NCI-H446 (cell line): ENCODE measurements around the gene PPP6R2.
A peak's percentile ranks its signal among the peaks of the same experiment; 100 is the strongest.
"Not testable (repeated sequence)": the region's sequence is repeated elsewhere in the genome, so short reads cannot be mapped to it uniquely, and the experiment has no call there.

Source experiments
- DNase-seq, 2 experiments: peaks; one replicate each; lab custom pipeline; 2025; lab: John Stamatoyannopoulos, UW

Gene PPP6R2

GRCh38 chr22:50343541-50343935, 411 bp downstream of the PPP6R2 start:
- no peak for DNase-seq

GRCh38 chr22:50346470-50346869, 3.3 kb downstream of the PPP6R2 start:
- no peak for DNase-seq

GRCh38 chr22:50347157-50347556, 4.0 kb downstream of the PPP6R2 start:
- DNase-seq = no peak

- DNase-seq = no peak
These were observed 4.9 kb downstream of the PPP6R2 start for GRCh38 chr22:50348058-50348457.

GRCh38 chr22:50356186-50356585, 13.1 kb downstream of the PPP6R2 start:
- no peak for DNase-seq

GRCh38 chr22:50357222-50357621, 14.1 kb downstream of the PPP6R2 start:
- no peak for DNase-seq

GRCh38 chr22:50357756-50358155, 14.6 kb downstream of the PPP6R2 start:
- DNase-seq = no peak

GRCh38 chr22:50360578-50360977, 17.5 kb downstream of the PPP6R2 start:
- DNase-seq = no peak

- DNase-seq = no peak
These were observed 18.1 kb downstream of the PPP6R2 start for GRCh38 chr22:50361222-50361621.

GRCh38 chr22:50361688-50362087, 18.6 kb downstream of the PPP6R2 start:
- no peak for DNase-seq

- peak; percentile 29 to 83 for DNase-seq
These were observed 20.2 kb downstream of the PPP6R2 start for GRCh38 chr22:50363166-50363802.

GRCh38 chr22:50363803-50364194, 20.7 kb downstream of the PPP6R2 start:
- not testable (repeated sequence) for DNase-seq

GRCh38 chr22:50367778-50368500, 24.8 kb downstream of the PPP6R2 start:
- DNase-seq = no peak

GRCh38 chr22:50371101-50371648, 28.0 kb downstream of the PPP6R2 start:
- no peak for DNase-seq

- no peak for DNase-seq
These were observed 33.0 kb downstream of the PPP6R2 start for GRCh38 chr22:50376085-50376651.

GRCh38 chr22:50381021-50381555, 38.0 kb downstream of the PPP6R2 start:
- not testable (repeated sequence) for DNase-seq

GRCh38 chr22:50396751-50397370, 53.7 kb downstream of the PPP6R2 start:
- no peak for DNase-seq

- DNase-seq = not testable (repeated sequence)
These were observed 54.4 kb downstream of the PPP6R2 start for GRCh38 chr22:50397371-50398060.

- no peak for DNase-seq
These were observed 55.9 kb downstream of the PPP6R2 start for GRCh38 chr22:50398831-50399648.

GRCh38 chr22:50399751-50400331, 56.7 kb downstream of the PPP6R2 start:
- peak in 1 of 2 experiments; percentile 6 for DNase-seq
